ENCODE data around the gene SAMD1. TPM values are rescaled to one million over a fixed set of nuclear protein-coding genes. Genes with fewer than 3 reads are reported as not detected.
A peak's percentile ranks its signal among the peaks of the same experiment; 100 is the strongest.

The SAMD1 gene
- total and polyA plus RNA-seq, 9 of the 15 experiments (the other 6 are each of a cell fraction or from before 2014, with no cell fraction given) = 2.9 to 96.0 (median 43.5) TPM

DNA sequence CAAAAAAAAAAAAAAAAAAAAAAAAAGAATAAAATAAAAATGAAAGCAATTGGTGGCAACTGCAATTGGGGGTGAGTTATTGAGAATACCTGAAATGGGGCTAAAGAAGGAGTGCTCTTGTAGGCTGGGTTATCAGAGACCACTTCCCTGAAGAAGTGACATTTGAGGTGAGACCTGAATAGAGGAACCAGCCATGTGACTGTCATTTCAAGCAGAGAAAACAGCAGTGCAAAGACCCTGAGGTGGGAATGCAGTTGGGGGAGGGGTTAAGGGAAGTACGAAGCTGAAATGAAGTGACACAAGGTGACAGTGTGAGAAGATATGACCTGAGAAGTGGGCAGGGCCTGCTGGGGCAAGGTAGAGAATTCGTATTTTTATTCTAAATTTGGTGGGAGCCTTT is 24.4 kb downstream of the SAMD1 start:
- no peak overlapping the region for H3K4me2 ChIP-seq (ENCODE audit: insufficient read depth, low read length)
- intact Hi-C loops (cut with micrococcal nuclease) (no loop called here), in situ Hi-C loops (cut with MboI) (loop anchor here (25.0 kb wide), 1 partner anchor 479 kb away; no protein-coding TSS in a partner anchor)
- no peaks in the 10 kb centered on the region for H3K79me2 ChIP-seq (ENCODE audit: control insufficient read depth, insufficient read depth, low read length)
- 0 out of 2 replicates have a peak overlapping the region, but pooled peaks have one; percentile 14 for H2AFZ ChIP-seq (ENCODE audit: low read depth, low read length)
- DNase-seq (ENCODE audit: extremely low read depth in 1 of 4, low spot score in 3 of 4) (no peak), ATAC-seq (no peak), FAIRE-seq (peak; percentile 35)
- no TSS peak for BruUV-seq (replicated peaks)
- H4K20me1 ChIP-seq (replicated peaks; ENCODE audit: control insufficient read depth, insufficient read depth, low read length) = no peaks in the 10 kb centered on the region
- no peak overlapping the region for H3K9ac ChIP-seq (ENCODE audit: insufficient read depth in 1 of 2, low read depth in 2 of 2, low read length in 2 of 2)
- H3K4me1 ChIP-seq (replicated peaks in 1 of 2; ENCODE audit: control insufficient read depth in 2 of 2, insufficient read depth in 2 of 2, low read length in 2 of 2) = peaks cover 7 to 19% of the 10 kb centered on the region in 2 experiments
- no peaks in the 10 kb centered on the region for H3K36me3 ChIP-seq (ENCODE audit: control insufficient read depth, insufficient read depth, low read length)
- no peak overlapping the region for H3K27ac ChIP-seq (ENCODE audit: extremely low read depth, low read depth, low read length)
- H3K4me3 ChIP-seq = no peak overlapping the region
- H3K9me1 ChIP-seq (ENCODE audit: control insufficient read depth, insufficient read depth, low read length) = no peaks in the 10 kb centered on the region
- ChIA-PET CTCF (ENCODE audit: low intra/inter-chr PET ratio) (no interaction called here), POLR2A (no interaction called here)
- TF ChIP-seq PKNOX1 (IDR thresholded peaks at IDR 0.05) (0 out of 2 replicates have a peak, but pooled peaks have one; percentile 7), RBM25 (IDR thresholded peaks at IDR 0.05; ENCODE audit: low read depth, low read length, severe bottlenecking) (peak; percentile 72), JUN (IDR thresholded peaks at IDR 0.05; ENCODE audit: borderline replicate concordance, low read depth, low read length) (no peak), JUN (CRISPR knock-in tag; IDR thresholded peaks at IDR 0.05; ENCODE audit: borderline replicate concordance) (no peak)
- 8% methylated on average over 2 of the region's 2 CpGs for WGBS (ENCODE audit: insufficient coverage, low coverage, missing lambda C conversion rate)
- no peaks in the 10 kb centered on the region for H3K27me3 ChIP-seq (ENCODE audit: control insufficient read depth in 2 of 2, insufficient read depth in 2 of 2, low read length in 2 of 2)
- no peaks in the 10 kb centered on the region for H3K9me3 ChIP-seq (replicated peaks; ENCODE audit: control insufficient read depth, insufficient read depth, low read depth, low read length)

GRCh38 chr19:14063105-14063504 is 27.4 kb downstream of the SAMD1 start:
- Histone ChIP-seq H3K4me1 (replicated peaks in 1 of 2; ENCODE audit: control insufficient read depth in 2 of 2, insufficient read depth in 2 of 2, low read length in 2 of 2) (peaks cover 32 to 36% of the 10 kb centered on the region in 2 experiments), H3K27ac (ENCODE audit: extremely low read depth, low read depth, low read length) (no peak overlapping the region), H4K20me1 (replicated peaks; ENCODE audit: control insufficient read depth, insufficient read depth, low read length) (no peaks in the 10 kb centered on the region), H3K36me3 (ENCODE audit: control insufficient read depth, insufficient read depth, low read length) (no peaks in the 10 kb centered on the region), H3K4me2 (ENCODE audit: insufficient read depth, low read length) (no peak overlapping the region), H3K9me3 (replicated peaks; ENCODE audit: control insufficient read depth, insufficient read depth, low read depth, low read length) (no peaks in the 10 kb centered on the region), H2AFZ (ENCODE audit: low read depth, low read length) (no peak overlapping the region), H3K9ac (ENCODE audit: insufficient read depth in 1 of 2, low read depth in 2 of 2, low read length in 2 of 2) (no peak overlapping the region), H3K4me3 (no peak overlapping the region), H3K9me1 (ENCODE audit: control insufficient read depth, insufficient read depth, low read length) (no peaks in the 10 kb centered on the region), H3K27me3 (ENCODE audit: control insufficient read depth in 2 of 2, insufficient read depth in 2 of 2, low read length in 2 of 2) (no peaks in the 10 kb centered on the region), H3K79me2 (ENCODE audit: control insufficient read depth, insufficient read depth, low read length) (no peaks in the 10 kb centered on the region)
- FAIRE-seq = no peak
- BruUV-seq (replicated peaks) = no TSS peak
- no peak for ATAC-seq
- WGBS (ENCODE audit: insufficient coverage, low coverage, missing lambda C conversion rate) = 65% methylated on average over 7 of the region's 7 CpGs
- TF ChIP-seq ZMIZ1 (IDR thresholded peaks at IDR 0.05; ENCODE audit: low read depth in 2 of 2, low read length in 2 of 2) (no peak), ARID1B (IDR thresholded peaks at IDR 0.05) (no peak), CEBPG (CRISPR knock-in tag; IDR thresholded peaks at IDR 0.05) (no peak), CEBPG (tag; conservative IDR thresholded peaks at IDR 0.05 in 1 of 2, IDR thresholded peaks at IDR 0.05 in 1 of 2) (peak in 1 of 2 experiments; percentile 57; a peak in 2 of 4 replicates)
- no peak for DNase-seq (ENCODE audit: extremely low read depth in 1 of 4, low spot score in 3 of 4)
- in situ Hi-C loops (cut with MboI) (loop anchor here (25.0 kb wide), 1 partner anchor 476 kb away; no protein-coding TSS in a partner anchor), intact Hi-C loops (cut with micrococcal nuclease) (no loop called here)
- POLR2A ChIA-PET = no interaction called here
- CTCF ChIA-PET (ENCODE audit: low intra/inter-chr PET ratio) = no interaction called here
